Heart left ventricle (tissue), 13 donors: ENCODE measurements around the gene INSRR.

Experiments
- POLR2A ChIP-seq, 2 donors: fragments of 450-650 bp; IDR thresholded peaks; one replicate each; pipeline ENCODE4 v1.6.1; 2017; ENCODE audit warnings: antibody characterized with exemption in 2 of 2, mild to moderate bottlenecking in 2 of 2, moderate library complexity in 2 of 2
- TF ChIP-seq, protein P1 (sequence below), 12 donors: fragments of 200-600 bp; sonication (generic) in 4 of 12; IDR thresholded peaks; one replicate each; pipeline versions ENCODE4 v1.5.0 to v1.8.0; 2018 to 2022; ENCODE audit warnings: antibody characterized with exemption in 12 of 12, mild to moderate bottlenecking in 5 of 12
- donor health status: ischemic (EF 13 %, LVEDD 7.1; RV severe dilation, severe dysfunction).
- donor health status: DM: no; HTN: yes; CAD: no.
- donor health status: DM: no; HTN: no; CAD: no.
- donor health status: ischemic (EF 25% LVEDD 6.9; RV normal size, moderate dysfunction).
- donor health status: ischemic (EF 25% LVEDD 5.7; RV mildly dilated, moderate dysfunction).
- donor health status: ischemic (EF 35%, LVEDD 5.7; RV mildly dilated, moderate dysfunction).
- donor health status: nonischemic (EF 11% LVEDD 7.7; RV severe dilation, severe dysfunction).
- donor health status: DM: yes; HTN: yes; CAD: no.
- donor health status: PGD.
- donor health status: ischemic (EF 29% LVEDD 5.4; RV normal size, mild dysfunction).
- donor health status: nonischemic (EF 23%, LVEDD 6.1; RV moderate dilation, normal function).

DNA sequence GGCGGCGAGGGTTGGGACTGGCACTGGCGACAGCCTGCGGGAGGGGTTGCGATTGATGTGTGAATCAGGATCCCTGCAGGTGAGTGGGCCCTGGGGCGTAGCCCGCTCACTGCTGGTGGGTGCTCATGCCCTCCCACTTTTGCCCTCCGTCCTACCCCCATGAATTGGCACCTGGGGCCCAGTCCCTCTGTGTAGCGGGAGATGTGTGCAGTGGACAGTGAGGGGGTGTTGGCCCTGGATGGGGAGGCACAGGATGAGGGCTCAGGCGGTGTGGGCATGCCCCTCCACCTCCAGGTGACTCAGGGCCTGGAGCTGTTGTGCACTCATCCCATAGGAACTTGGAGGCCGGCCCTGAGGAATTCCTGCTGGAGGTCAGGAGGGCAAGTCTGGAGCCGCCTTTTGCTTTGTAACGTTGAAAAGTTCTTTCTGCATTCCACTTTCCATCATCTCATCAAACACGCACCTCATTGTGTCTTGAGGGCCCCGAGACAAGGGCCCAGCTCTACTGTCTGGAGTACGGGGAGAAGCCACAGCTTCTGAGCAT lies 37.6 kb upstream of the INSRR start:
- TF ChIP-seq, protein P1, sequence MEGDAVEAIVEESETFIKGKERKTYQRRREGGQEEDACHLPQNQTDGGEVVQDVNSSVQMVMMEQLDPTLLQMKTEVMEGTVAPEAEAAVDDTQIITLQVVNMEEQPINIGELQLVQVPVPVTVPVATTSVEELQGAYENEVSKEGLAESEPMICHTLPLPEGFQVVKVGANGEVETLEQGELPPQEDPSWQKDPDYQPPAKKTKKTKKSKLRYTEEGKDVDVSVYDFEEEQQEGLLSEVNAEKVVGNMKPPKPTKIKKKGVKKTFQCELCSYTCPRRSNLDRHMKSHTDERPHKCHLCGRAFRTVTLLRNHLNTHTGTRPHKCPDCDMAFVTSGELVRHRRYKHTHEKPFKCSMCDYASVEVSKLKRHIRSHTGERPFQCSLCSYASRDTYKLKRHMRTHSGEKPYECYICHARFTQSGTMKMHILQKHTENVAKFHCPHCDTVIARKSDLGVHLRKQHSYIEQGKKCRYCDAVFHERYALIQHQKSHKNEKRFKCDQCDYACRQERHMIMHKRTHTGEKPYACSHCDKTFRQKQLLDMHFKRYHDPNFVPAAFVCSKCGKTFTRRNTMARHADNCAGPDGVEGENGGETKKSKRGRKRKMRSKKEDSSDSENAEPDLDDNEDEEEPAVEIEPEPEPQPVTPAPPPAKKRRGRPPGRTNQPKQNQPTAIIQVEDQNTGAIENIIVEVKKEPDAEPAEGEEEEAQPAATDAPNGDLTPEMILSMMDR (IDR thresholded peaks at IDR 0.05), result no peak
- no peak for TF ChIP-seq POLR2A (IDR thresholded peaks at IDR 0.05)
